HL-60 (cell line): Measurements from ENCODE around the gene ANKRD53.

ENCODE experiments used
- CTCF ChIP-seq: IDR thresholded peaks from one replicate; pipeline ENCODE4 v1.5.1; 2011; ENCODE audit warnings: low read length, control low read depth, inconsistent platforms; ENCODE audit not compliant: insufficient read depth
- POLR2AphosphoS5 ChIP-seq: IDR thresholded peaks from 2 replicates; pipeline ENCODE4 v1.6.1; 2012; ENCODE audit warnings: low read depth
- REST ChIP-seq: IDR thresholded peaks from 2 replicates; pipeline ENCODE4 v1.6.1; 2012; ENCODE audit warnings: low read depth; ENCODE audit not compliant: insufficient replicate concordance
- SPI1 ChIP-seq: IDR thresholded peaks from 2 replicates; pipeline ENCODE4 v1.6.1; 2012; ENCODE audit warnings: low read depth, mild to moderate bottlenecking, borderline replicate concordance

GRCh38 chr2:70959851-70960832 lies 18.3 kb upstream of the ANKRD53 start:
- TF ChIP-seq CTCF = no peak
- no peak for TF ChIP-seq POLR2AphosphoS5
- TF ChIP-seq SPI1 = no peak
- no peak for TF ChIP-seq REST
